GM18909 (cell line): ENCODE measurements around the gene ATG10.

Experiments
- ATAC-seq: cut with Tn5 transposase; IDR thresholded peaks from one replicate; pipeline ENCODE4 v1.9.1; 2021; ENCODE audit warnings: mild to moderate bottlenecking; ENCODE audit not compliant: unreplicated experiment, poor library complexity

Gene ATG10

GRCh38 chr5:82297711-82298110 lies 325.9 kb downstream of the ATG10 start:
- ATAC-seq, result no peak

DNA sequence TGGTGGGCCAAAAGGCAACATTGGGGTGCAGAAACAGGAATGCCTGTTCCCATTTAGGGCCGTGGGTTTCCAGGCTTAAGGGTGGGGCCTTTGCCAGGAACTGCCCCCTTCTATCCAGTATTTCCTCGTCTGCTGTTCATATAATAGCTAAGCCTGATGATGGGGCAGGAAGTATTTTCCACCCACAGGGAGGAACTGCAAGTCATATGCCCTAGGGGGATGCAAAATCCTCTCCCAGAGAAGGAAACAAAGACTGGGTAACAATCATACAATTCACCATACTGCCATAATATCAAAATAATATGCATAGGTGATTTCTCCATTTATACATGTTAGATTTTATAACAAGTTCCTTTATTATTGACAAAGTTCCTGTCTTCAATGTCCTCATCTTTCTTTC lies 326.8 kb downstream of the ATG10 start:
- no peak for ATAC-seq

DNA sequence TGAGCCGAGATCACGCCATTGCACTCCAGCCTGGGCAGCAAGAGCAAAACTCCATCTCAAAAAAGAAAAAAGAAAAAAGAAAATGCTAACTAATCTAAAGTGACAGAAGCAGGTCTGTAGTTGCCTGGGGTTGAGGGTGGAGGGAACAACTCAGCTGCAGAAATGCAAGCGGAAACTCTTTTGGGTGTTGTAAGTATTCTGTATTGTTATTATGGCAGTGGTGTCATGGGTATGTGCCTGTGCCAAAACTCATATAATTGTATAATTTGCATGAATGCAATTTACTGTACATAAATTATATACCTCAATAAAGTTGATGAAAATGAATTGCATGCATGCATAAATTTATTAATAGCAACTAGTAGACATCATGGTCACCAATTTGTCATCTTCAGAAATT lies 329.4 kb downstream of the ATG10 start:
- ATAC-seq, result no peak
